ENCODE results near the gene SEZ6L.

DNA sequence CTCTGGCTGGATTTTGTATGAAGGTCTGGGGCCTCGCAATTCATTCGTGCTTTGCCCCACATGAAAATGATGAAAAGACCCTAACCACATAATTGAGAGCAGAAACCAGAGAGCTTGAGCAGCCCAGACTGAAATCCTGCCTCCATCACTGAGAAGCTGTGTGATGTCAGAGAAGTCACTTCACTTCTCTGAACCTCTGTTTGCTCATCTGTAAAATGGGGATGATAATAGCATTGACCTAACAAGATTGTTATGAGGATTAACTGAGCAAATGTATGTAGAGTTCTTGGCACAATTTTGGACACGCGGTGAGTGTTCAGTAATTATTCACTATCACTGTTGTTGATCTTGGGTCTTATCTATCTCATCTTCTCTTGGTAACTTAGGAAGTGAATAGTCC lies 203.6 kb downstream of the SEZ6L start:
- TF ChIP-seq, protein P1, sequence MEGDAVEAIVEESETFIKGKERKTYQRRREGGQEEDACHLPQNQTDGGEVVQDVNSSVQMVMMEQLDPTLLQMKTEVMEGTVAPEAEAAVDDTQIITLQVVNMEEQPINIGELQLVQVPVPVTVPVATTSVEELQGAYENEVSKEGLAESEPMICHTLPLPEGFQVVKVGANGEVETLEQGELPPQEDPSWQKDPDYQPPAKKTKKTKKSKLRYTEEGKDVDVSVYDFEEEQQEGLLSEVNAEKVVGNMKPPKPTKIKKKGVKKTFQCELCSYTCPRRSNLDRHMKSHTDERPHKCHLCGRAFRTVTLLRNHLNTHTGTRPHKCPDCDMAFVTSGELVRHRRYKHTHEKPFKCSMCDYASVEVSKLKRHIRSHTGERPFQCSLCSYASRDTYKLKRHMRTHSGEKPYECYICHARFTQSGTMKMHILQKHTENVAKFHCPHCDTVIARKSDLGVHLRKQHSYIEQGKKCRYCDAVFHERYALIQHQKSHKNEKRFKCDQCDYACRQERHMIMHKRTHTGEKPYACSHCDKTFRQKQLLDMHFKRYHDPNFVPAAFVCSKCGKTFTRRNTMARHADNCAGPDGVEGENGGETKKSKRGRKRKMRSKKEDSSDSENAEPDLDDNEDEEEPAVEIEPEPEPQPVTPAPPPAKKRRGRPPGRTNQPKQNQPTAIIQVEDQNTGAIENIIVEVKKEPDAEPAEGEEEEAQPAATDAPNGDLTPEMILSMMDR (IDR thresholded peaks at IDR 0.05 in 4 of 5, conservative IDR thresholded peaks at IDR 0.05 in 1 of 5), result no peak
- TF ChIP-seq POLR2A (IDR thresholded peaks at IDR 0.05), result no peak
